Left forelimb (tissue), 1 donor: Measurements from ENCODE around the gene TEX44.

Experiments
- DNase-seq: peaks from one replicate; pipeline ENCODE4 v3.0.0-alpha.2; 2018; ENCODE audit warnings: low spot score

The TEX44 gene

DNA sequence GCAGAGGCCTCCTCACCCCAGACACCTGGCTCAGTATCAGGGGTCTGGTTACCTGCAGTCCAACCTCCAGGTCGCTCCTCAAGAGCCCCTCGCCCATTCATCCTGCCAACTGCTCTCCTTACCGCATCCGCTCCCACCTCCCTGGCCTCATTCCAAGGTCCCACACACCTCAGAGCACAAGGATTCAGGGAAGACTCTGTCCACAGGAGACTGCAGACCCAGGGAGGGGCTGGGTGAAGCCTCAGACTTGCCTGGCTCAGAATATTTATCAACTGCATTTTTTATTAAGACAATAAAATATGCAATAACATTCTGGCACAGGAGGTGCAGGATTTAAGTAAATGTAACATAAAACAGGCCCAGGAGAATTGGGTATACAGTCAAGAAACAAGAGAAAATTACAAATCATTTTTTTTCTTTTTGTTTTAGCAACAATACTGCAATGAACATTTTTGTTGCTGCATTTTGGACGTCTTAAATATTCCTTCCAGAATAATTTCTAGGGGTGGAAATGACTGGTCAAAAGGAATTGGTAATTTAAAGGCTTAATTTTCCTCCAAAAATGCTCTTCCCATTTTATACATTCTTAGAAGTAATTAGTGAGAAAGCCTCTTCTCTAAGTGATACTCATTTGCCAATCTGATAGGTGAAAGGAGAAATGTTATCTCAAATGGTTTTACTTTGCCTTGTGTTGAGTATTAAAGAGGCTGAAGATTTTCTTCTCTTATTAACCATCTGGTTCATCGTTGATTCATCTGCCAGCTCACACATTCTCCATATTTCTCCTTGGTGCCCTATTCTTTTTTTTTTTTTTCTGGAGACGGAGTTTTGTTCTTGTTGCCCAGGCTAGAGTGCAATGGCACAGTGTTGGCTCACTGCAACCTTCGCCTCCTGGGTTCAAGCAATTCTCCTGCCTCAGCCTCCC lies 42.5 kb downstream of the TEX44 start:
- DNase-seq = no peak

DNA sequence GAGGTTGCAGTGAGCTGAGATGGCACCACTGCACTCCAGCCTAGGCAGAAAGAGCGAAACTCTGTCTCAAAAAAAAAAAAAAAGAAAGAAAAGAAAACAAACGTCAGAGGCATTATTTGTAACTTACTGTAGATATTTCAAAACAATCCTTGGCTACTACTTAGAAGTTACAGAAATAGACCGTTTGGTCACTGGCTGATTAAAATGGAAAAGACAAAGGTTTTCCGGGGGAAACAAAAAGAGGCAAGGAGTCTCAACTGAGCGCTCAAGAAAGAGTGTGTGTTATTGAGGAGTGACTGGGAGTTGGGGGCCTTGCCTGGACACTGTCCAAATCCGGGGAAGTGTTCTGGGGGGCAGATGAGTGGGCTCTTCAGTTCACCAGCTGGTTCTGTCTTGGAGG lies 47.6 kb downstream of the TEX44 start:
- DNase-seq = no peak

DNA sequence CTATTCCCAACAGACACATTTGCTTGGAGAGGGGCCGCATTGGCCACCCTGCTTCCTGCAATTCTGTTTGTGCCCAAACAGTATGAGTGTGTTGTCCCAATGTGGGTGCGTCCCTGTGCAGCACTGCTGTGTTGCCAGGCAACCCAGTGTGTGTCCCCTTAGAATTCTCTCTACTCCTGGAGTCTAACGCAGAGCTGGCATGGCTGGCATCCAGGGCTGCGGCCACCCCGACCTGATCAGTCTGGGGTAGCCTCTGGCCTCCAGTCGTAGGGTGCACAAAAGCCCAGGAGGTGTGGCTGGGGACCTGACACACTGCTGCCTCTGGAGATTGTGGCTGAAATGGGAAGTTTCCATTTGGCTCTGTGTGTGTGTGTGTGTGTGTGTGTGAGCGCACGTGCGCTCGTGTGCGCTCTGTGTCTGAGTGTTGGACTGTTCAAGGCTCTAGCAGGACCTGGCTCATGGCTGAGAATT lies 48.0 kb downstream of the TEX44 start:
- no peak for DNase-seq

DNA sequence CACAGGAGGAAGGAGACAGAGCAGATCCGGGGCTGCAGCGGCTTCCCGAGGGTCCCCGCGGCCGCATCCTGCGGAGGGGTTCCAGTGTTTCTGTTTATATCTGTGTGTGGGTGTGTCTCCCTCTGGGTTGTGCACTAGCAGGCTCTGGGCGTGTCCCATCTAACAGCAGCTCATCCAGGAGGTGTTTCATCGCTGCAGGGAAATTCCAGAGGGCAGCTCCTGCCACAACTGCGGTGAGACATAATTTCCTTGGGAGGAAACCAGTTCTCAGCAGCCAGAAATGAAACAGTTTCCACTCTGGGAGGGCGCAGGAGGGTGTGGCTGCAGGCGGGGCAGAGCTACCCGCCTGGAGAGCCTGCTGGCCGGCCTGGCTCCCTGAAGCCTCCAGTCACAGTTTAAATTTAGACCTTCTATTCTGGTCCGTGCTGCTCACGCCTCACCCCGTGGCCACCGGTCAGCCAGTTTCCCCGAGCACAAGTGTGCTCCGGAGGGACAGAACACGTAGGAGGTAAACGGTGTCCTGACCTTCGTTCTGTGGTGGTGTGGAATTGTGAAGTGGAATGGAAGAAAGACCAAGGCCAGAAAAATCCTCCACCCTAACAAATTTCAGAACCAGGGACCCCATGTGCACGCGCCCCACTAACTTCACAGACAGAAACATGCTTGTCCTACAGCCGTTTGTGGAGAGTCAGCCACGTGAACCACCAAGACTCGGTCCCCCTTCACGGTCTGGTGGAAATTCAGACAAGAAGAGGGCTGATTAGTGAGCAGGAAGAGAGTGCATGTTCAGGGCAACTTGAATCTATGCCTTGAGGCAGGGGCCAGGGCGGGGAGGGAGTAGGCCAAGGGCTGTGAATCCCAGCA lies 50.2 kb downstream of the TEX44 start:
- peak; percentile 89 for DNase-seq

DNA sequence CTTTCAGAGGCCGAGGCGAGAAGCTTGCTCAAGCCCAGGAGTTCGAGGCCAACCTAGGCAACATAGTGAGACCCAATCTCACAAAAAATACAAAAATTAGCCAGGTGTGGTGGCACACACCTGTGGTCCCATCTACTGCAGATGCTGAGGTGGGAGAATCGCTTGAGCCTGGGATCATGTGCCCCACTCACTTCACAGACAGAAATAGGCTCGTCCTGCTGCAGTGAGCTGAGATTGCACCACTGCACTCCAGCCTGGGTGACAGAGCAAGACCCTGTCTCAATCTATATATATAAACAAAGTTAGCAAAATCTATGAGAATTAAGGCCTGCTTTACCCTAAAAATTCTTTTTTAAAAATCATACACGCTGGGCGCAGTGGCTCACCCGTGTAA lies 50.8 kb downstream of the TEX44 start:
- no peak for DNase-seq
